Hematopoietic multipotent progenitor cell treated with erythropoietin and hydrocortisone succinate and interleukin-3 and kit ligand, for 8 days (in vitro differentiated cells): ENCODE data around the gene EIF4H.

Source experiments
- DNase-seq: peaks from one replicate; pipeline ENCODE4 v3.0.0-alpha.2; 2015

Gene EIF4H

DNA sequence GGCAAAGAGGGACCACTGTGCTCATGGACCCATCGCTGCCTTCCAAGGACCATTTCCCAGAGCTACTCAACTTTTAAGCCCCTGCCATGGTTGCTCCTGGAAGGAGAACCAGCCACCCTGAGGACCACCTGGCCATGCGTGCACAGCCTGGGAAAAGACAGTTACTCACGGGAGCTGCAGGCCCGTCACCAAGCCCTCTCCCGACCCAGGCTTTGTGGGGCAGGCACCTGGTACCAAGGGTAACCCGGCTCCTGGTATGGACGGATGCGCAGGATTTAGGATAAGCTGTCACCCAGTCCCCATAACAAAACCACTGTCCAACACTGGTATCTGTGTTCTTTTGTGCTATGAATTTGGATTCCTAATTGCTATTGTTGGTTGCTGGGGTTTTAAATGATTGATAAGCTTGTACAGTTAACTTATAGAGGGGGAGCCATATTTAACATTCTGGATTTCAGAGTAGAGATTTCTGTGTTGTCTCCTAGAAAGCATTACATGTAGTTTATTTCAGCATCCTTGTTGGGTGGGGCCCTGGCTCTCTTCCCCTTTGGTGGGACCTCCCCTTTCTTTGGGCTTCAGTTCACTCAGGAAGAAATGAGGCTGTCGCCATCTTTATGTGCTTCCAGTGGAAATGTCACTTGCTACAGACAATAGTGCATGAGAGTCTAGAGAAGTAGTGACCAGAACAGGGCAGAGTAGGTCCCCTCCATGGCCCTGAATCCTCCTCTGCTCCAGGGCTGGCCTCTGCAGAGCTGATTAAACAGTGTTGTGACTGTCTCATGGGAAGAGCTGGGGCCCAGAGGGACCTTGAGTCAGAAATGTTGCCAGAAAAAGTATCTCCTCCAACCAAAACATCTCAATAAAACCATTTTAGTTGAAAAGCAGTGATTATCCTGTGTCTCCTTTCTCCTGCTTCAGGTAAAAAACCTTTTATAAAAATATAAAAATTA lies 55.1 kb downstream of the EIF4H start:
- no peak for DNase-seq

DNA sequence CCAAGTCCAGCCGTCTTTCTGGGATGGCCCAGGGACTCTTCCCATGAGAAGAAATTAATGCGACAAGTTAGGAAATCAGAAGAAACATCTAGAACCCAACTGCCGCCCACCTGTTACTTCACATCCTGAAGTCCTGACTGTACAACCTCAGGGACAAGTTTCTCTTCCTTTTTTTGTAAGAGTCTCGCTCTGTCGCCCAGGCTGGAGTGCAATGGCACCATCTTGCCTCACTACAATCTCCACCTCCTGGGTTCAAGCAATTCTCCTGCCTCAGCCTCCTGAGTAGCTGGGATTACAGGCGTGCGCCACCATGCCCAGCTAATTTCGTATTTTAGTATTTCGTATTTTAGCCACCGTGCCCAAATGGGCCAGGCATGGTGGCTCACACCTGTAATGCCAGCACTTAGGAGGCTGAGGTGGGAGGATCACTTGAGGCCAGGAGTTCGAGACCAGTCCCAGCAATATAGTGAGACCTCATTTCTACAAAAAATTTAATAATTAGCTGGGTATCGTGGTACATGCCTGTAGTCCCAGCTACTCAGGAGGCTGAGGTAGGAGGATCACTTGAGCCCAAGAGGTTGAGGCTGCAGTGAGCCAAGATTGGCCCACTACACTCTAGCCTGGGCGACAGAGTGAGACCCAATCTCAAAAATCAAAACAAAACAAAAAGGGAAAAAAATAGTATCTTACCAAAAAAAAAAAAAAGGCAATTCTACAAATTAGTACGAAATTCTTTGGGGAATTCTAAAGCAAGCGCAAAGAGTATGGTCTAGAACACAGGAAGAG lies 56.5 kb downstream of the EIF4H start:
- DNase-seq = no peak

DNA sequence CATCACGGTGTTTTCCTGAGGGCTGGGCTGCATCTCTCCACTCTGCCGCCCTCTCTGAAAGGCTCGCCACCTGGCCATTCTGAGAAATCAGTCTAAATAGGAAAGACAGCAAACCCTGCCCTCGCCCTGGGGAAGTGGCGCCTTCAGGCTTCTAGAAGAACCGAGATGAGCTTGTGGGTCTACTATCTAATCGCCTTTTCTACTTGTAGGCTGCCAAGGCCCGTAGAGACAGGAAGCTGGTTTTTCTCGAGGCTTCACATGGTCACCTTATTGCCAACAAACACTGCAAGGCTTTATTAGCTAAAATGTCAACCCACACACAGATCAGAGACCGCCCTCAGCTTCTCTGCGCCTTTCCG lies 57.1 kb downstream of the EIF4H start:
- no peak for DNase-seq

DNA sequence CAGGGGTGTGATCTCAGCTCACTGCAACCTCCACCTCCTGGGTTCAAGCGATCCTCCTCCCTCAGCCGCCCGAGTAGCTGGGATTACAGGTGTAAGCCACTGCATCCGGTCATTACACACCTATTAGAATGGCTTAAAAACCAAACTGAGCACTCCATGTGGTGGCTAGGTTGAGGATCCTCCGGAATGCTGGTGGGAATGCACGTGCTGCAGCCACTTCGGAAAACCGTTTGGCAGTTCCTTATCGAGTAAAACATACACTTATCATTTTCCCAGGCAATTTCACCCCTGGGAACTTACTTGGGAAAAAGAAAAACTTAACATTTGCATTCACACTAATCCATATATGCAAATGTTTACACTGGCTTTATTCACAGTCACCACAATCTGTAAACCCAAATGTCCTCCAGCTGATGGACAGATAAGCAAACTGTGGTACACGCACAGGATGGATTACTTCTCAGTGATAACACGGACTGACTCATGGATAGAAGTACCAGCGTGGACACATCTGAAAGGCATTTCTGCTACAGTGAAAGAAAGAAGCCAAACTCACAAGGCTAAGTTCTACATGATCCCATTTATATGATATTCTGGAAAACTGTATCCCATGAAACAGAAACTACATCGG lies 59.6 kb downstream of the EIF4H start:
- DNase-seq = peak; percentile 64

DNA sequence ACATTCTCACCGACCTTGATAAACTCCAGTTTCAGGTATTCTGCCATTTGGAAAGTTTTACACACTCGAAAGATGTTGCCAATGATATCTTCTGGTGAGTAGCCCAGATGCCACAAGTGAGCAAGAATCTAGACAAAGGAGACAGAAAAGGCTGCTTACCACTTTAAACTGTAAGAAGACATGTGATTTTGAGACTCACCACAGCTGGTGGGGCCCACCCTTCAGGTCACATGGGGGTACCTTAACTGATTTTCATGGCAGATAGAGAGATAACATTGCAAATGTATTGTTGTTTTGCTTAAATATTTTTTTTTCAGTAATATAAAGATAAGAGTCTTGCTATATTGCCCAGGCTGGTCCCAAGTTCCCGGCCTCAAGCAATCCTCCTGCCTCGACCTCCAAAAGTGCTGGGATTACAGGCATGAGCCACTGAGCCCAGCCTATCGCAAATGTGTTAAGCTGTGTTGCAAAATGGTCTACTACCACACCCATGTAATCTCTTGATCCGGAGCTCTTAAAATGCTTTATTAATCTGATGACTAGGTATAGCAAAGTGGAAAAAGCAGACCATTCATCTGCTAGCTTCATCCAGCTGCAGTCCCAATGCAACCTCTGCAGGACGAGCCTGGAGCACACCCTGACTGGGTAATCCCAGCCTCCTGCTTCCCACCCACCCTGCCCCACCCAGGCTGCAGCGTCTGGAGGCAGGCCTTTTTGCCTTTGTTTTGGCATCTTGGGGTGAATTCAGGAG lies 61.5 kb downstream of the EIF4H start:
- peak; percentile 30 for DNase-seq

DNA sequence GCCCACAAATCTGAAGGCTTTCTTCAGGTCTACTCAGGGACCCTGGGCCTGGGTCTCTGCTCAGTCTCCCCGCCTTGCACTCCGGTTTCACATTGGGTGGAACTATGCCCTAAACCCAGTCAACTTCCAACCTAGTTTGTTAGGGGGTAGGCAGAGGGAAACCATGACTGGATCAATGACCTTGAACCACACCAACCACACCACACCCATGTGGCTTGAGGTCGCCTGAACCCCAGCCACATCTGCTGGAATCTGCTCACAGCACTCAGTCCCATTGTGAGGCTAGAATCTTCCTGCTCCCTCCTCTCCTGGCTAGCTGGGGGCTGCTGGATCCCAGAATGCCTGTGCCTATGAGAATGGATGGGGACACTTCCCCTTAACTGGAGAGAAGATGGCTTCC lies 62.1 kb downstream of the EIF4H start:
- no peak for DNase-seq

DNA sequence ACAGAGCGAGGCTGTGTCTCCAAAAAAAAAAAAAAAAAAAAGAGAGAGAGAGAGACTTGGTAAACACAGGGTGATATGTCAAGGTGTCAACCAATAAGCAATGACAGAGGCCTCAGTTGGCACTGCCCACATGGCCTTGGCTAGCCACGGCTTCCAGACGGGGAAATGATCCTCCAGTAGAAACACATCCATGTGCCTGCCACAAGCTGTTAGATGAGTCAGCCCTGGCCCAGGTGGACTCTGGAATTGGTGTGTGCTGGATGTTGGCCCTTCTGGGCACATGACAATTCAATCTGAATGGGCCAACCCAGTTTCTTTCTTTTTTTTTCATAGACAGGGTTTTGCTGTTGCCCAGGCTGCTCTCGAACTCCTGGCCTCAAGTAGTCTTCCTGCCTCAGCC lies 66.3 kb downstream of the EIF4H start:
- DNase-seq = no peak

DNA sequence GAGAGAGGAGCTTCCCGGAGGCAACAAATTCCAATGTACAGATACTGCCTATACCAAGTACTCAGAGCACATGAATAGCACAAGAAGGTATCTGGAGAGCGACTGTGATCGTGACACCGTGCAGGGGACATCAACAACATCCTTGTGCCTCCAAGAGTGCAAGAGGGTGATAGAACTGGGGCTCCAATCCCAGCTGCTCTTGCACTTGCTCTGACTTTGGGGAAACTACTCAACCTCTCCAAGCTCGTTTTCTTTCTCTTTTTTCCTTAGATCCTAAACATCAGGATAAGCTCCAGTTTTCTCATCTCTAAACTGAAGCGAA lies 67.9 kb downstream of the EIF4H start:
- no peak for DNase-seq

DNA sequence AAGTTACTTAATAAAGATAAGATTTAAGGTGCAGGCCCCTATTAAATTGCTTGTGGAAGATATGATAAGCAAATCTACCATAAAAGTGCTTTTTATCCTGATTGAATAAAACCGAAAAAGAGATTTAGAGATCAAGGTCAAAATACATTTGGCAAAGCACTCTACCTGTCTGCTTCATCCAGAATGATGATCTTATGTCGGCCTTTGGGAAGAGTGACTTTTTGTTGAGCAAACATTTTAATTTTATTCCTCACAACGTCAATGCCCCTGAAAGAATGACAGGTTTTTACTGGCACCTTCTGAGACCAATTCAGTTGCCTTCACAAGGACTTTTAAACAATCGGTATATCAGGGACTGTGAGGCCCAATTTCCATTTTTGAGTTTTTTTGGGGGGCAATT lies 72.3 kb downstream of the EIF4H start:
- no peak for DNase-seq
